Activated naive CD4-positive, alpha-beta T cell treated with Interleukin-2 at 50 U/mL for 16 hours (primary cell): Measurements from ENCODE around the gene TMCO4.

ENCODE experiments used
- DNase-seq: peaks from one replicate; pipeline ENCODE4 v3.0.0-alpha.2; 2020

Gene TMCO4

DNA sequence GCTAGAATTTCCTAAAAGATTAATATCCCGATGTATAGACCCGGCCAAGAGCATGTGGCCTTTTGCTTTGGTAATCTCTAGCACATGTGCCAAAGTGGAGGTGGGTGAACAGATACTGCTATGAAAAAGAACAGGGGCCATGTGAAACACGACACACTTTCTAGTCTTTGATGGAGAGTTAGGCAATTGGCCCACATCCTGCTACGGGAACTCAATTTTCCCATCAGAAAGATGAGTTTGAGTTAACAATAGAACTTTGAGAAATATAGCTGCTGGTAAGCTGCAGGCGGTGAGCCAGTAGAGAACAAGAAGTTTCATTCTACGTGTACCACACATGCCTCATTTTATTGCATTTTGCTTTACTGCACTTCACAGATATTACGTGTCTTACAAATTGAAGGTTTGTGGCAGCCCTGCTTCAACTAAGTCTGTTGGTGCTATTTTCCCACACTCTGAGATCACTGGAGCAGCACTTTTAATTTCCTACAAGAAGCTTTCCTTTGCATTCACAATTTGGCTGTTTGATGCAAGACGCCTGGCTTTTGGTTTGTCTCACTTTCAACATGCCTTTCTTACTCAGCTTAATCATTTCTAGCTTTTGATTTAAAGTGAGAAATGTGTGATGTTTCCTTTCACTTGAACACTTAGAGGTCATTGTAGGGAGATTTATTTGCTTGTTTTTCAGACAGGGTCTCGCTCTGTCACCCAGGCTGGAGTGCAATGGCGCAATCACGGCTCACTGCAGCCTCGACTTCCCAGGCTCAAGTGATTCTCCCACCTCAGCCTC lies 88.7 kb downstream of the TMCO4 start:
- DNase-seq, result peak; percentile 8

DNA sequence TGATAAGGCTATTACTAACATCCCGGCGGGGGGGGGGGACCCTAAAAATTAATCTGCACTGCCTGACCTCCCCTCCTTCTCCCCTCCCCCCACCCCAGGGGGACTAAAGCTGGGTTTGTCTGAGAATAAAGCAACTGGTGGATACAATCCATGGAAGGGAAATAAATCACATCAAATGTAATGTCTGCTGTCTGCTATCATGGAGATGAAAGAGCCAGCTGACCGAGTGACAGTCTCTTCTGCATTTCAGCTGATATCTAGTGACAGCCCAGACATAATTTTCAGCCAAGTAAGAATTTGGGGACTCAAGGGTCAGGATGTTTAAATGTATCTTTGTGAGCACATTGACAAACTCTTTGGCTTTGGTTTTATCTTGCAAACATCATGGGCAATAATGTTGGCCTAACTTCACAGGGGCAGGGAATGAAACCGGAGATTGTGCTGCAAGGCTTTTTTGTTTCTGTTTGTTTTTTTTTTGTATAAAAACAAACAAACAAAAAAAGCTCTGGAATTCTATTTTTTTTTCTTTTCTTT lies 90.4 kb downstream of the TMCO4 start:
- DNase-seq, result no peak

DNA sequence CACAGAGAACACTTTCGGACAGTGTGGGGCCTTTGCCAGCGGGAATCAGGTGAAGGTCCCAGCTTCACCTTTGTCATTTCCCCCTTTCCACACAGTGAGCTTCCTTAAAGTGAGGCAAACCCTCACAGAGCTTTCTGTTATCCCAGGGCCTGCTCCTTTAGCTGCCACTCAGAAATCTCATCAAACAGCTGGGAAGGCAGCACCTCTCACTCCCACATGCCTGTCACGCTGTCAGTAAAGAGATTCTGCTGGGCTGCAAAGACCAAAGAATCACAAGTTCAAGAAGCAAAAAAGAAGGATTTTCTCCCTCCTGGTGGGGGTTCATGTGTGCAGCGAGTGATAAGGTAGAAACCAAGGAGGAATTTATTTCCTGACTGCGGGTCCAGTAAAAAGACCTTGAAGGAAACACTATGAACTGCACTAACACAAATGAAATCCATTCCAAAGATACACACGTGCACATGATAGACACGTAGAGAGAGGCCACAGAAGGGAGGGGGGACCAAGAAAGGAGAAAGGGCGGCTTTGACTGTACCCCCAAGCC lies 91.1 kb downstream of the TMCO4 start:
- DNase-seq, result no peak

DNA sequence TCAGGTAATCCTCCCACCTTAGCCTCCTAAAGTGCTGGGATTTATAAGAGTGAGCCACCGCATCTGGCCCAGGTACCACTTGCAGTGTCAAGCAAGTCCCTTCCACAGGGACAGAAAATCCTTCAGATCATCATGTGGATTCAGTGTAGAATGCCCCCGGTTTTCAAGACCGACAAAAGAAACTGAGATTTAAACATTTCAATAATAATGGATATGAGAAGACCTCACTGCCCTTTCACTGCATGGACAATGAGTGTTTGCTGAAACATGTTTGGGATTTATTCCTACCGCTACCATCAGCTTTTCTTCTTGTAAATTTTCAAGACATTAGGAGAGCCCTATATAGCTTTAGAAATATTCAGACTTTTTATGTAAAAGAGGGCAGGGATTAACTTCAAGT lies 93.6 kb downstream of the TMCO4 start:
- DNase-seq, result no peak

DNA sequence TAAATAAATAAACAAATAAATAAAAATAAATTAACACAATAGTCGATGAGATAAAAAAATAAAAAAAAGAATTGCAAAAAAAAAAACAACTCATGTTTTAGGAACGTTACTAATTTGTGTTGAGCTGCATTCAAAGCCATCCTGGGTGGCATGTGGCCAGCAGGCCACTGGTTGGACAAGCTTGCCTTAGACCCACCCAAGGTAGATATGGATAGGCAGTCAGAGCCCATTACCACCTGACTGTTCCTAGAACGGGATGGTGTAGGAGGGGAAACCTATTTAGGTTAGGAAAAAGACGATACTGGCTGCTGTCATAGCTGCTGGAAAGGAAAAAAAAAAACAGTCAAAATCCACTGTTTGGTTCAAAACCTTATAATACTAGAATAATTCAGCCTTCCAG lies 94.3 kb downstream of the TMCO4 start:
- DNase-seq, result no peak

DNA sequence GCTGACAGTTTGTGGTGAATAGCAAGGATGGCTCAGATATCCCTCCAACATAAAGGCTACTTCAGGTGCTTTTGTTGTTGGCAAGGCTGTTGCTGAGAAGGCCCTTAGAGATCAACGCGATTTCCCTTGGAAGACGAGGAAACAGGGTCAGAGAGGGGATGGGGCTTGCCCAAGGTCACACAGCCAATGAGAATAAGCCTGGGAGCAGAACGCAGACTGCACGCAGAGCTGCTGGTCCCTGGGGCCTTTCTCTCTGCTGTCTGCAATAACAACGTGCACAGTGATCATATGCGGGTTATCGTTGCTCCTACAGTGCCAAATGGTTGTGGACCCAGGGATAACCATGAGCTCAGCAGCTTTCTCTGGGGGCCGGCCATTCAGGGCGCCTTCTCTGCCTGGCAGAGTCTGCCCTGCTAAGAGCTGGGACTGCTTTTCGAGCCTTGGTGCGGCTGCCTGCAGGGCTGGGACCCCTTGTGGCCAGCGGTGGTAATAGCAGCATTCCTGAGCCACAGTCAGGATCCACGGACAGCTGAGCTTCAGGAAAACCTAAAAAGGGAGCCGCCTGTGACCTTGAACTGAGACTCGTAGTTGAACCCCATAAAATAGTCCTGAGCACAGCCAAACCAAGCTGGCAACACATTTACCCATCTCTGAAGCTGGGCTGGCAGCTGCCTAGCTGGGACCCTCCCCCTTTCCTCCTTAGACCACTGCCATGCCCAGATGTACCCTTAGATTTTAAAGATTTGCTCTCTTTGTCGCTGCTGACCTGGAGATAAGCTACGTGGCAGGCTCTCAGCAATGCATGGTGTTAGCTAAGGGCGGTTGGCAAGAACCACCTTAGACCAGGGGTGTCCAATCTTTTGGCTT lies 95.2 kb downstream of the TMCO4 start:
- peak; percentile 66 for DNase-seq

DNA sequence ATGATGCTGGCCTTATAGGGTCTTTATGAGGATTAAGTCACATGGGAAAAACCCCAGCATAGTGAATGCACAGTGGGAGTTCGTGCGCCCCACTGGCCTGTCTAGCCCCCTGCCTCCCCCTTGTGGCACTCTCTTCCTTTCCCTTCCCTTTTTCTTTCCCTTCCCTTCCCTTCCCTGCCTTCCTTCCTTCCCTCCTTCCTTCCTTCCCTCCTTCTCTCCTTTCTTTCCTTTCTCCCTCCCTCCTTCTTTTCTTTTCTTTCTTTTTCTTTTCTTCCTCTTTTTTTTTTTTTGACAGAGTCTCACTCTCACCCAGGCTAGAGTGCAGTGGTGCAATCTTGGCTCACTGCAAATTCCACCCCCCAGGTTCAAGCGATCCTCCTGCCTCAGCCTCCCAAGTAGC lies 96.4 kb downstream of the TMCO4 start:
- DNase-seq, result no peak

DNA sequence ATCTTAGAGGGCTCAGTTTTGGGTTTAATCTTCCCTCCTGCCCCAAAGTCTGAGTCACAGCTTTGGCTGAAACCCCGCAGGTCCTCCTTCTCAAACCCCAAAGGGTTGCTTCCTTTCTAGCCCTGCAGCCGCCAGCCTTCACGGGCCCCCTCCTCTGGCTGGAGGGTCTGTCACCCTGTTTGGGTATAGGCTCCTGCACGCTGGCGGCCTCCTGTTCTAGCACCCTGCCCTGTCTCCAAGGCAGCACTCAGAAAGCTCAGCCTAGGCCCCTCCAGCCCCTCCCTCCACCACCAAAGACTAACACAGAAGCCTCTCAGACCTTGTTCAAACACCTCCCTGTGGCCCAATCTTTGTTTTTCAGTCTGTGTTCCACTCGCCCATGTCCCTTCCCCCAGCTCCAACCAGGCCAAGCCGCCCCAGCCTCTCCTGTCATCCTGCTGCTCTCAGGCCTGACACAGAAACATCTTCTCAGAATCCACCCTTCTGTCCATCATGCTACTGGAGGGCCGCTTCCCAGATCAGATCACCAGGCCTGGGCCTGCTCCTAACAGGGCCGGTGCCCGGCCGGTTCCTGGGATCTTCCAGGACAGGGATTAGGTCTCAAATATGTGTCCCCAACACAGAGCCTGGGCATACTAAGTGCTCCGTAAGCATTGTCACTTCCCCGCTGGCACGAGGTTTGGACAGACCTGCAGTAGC lies 99.5 kb downstream of the TMCO4 start:
- no peak for DNase-seq

DNA sequence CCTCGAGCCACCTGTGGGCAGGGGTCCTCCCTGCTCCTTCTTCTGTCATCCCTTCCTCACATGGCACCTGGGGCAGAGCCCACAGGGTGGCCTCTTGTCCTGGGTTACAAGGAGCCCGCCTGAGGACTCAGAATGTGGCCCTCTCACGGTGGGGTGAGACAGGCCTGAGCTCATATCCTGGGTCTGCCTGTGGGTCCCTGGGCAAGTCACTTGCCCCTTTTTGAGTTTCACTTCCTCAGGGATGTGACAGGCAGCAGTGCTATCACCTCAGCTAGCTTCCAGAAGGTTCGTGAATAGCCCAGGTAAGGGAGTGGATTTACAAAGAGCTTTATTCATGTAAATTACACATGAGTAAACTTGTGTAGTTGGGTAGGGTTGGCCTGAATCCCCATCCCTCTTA lies 101.5 kb downstream of the TMCO4 start:
- DNase-seq, result no peak

DNA sequence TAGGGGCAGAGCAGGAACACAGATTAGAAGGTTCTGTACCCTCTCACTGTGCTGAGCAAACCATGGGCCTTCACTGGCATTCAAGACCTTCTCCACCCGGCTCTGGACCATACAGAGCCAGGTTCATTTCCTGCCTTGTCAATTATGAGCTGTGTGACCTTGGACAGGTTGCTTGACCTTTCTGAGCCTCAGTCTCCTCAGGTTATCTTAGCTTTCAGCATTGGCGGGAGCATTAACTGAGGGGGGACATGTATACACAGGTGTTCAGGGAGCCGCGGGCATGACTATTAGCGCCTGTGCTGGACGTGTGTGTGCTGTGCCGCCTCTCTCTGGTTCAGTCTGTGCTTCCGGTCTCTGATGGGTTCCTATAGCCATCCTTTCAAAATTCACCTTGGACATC lies 102.9 kb downstream of the TMCO4 start:
- DNase-seq, result no peak

DNA sequence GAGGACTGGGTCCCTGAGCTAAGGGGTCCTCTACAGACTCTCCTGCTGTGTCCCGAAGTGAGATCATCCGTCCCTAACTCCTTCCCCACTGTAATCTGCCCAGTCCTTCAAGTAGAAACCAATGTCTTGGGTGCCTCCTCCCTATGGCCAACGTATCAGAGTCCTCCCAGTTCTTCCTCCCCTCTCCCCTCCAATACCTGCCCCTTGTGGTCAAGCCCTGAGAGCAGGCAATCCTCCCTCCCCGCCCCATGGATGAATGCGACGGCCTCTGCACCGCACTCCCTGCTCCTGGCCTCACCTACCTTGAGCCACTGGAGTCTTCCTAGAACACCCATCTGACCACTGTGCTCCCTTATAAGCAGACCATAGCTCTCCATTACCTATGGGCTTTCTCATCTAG lies 103.9 kb downstream of the TMCO4 start:
- DNase-seq, result no peak

DNA sequence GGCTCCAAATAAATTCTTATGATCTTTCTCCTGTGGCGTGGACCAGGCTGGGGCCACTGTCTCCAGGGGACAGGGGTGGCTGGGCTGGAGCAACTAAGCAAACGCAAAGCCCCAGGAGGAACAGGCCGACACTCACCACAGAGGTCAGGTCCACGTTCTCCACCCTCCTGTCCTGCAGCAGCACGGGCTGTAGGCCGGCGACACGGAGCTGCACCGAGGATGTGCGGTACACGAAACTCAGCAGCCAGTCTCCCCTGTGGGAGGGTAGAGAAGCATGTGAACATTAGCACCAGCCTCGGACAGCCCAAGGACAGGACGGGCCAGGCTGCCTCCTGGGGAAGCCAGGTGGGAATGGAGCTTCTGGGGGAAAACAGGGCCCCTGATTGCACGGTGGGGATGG lies 105.4 kb downstream of the TMCO4 start:
- DNase-seq, result no peak

DNA sequence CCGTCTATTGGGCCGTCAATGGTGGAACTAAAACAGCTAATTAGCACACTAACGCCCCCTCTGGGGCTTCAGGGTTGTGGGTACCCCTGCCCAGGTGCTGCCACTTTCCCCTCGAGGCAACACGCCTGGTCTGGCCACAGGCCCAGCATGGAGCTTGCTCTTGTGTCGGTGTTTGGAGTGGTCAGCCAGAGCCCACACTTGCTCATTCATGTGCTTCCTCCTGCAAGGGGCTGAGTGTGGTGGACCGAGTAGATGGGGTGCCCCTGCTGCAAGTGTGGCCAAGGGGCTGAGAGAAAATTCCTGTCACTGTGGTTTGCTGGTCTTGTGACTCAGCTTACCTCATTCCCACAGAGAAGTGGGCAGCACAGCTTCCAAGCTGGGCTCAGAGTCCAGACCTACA lies 109.4 kb downstream of the TMCO4 start:
- no peak for DNase-seq

DNA sequence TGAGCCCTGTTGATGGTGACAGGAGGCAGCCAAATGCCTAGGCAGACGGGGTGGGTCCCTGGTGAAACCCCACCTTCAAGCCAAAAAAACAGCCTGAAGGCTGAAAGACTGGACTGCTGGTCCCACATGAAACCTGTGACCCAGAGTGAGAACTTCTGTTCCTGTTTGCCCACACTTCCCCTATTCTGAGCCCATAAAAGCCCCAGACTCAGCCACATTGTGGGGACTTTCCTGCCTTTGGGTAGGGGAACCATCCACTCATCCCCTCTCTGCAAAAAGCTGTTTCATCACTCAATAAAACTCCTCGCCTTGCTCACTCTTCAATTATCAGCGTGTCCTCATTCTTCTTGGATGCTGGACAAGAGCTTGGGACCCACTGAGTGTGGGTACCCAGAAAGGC lies 109.9 kb downstream of the TMCO4 start:
- no peak for DNase-seq

DNA sequence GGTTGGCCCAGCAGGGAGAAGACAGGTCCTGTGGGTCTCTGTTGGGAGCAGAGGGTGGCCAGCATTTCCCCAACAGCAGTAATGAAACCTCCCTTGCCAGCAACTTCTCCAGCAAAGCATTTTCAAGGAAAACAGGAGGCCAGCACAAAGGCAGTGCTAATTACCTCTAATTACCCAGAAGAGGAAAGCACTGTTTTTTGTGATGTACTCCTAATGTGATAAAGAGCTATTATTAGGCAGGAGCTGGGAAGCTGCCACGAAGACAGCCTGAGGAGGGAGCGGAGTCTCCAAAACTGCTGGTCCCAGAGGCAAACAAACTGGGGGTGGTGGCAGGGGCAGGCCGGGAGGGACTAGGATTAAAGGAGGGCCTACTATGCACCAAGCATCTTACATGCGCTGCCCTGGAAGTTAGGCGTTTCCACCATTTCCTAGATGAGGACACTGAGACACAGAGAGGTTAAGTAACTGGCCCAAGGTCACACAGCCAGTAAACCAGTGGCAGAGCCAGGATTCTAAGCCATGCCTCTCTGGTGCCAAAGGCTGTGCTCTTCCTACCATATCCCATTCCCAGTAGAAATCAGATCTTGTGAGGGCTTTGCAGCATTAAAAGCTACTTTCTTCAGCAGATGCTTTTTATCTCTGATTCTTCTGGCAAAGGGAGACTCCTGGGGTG lies 110.5 kb downstream of the TMCO4 start:
- no peak for DNase-seq

DNA sequence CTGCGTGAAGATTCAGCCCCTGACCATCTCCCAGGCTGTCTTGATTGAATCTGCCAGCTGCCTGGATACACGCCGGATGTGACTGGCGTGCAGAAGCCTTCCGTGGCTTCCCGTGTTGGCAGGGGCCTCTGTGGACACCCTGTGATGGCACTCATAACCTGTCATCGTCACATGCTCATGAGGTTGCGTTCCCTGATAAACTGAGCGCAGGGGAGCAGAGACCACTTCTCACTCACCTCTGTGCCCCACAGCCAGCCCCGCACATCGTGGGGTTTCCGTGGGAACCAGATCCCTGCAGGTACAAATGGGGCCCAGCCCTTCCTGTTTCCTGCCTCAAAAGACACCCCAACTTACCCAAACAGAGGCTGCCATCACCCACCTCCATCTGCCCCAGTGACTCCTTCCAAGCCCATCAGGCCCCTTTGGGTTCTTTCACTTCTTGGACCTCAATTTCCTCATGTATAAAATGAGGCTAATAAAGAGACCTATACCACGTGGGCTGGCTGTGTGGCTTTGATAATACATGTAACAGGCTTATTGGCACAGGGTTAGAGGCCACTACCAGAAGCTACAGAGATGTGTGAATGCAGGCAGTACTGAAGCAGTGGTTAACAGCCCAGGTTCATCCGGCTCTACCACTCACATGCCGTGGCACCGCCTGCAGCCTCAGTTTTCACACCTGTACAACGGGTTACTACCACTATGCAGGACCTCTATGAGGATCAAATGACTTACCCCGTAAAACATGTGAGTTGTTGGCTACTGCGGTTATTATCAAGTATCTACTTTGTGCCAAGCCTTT lies 111.5 kb downstream of the TMCO4 start:
- DNase-seq, result peak; percentile 49

DNA sequence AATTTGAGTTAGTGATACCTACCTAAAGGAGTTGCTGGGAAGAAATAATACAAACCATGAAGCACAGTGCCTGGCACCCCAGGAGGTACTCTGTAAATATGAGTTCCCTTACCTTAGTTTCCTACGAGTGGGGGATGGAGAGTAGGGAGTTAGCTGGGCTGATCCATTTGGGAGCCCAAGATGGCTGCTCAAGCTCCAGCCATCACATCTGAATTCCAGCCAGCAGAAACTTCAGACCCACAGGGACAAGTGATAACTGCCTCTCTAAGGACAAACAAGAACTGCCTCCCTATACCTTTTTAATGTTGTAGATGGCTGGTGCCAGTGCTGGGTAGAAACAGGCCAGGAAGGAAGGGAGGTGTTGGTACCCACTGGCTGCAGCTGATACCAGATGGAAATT lies 112.3 kb downstream of the TMCO4 start:
- no peak for DNase-seq

DNA sequence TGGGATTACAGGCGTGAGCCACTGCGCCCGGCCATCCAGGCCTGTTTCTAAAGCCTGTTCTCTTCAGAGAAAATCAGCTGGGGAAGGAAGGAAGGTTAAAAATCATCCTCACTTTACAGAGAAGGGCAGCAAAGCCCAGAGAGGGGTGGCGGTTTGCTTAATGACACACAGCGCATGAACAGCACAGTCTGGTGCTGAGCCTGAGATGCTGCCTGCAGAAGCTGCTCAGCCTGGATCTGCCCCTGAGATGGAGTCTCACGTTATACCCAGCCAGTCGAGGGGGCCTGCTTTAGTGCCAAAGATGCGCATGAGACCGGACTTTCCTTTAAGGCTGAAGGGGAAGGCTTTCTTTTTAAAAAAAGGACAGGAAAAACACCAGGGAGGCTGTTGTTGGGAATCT lies 113.7 kb downstream of the TMCO4 start:
- no peak for DNase-seq

DNA sequence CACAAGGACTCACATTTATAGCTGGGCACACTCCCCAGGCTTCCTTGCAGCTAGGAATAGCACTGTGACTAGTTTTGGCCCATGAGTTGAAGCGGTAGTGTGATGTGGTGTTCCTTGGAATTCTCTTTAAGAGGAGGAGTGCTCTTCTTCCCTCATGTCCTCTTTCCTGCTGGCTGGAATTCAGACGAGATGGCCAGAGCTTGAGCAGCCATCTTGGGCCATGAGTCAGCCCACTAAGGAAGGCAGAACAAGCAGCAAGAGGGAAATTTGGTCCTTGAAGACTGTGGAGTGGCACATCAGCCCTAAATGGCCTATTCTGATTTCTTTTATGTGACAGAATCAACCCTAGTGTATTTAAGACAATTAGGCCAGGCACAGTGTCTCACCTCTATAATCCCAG lies 115.0 kb downstream of the TMCO4 start:
- no peak for DNase-seq

DNA sequence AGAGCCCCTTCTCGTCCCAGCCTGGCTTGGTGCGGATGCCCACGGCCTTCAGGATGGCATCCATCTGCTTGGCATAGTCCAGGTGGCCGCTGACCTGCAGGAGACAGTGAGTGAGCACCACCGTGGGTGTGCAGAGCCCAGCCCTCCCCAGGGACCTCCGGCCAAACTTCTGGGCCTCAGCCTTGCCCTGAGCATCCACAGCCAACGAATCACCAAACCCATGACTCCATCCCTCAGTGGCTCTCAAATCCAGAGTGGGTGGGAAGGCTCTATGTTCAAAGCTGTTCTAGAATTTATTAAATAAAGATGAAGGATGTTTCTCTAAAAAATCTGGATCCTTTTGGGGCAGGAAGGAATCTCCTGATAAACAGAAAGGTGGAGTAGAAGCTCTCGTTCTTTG lies 116.4 kb downstream of the TMCO4 start:
- no peak for DNase-seq

DNA sequence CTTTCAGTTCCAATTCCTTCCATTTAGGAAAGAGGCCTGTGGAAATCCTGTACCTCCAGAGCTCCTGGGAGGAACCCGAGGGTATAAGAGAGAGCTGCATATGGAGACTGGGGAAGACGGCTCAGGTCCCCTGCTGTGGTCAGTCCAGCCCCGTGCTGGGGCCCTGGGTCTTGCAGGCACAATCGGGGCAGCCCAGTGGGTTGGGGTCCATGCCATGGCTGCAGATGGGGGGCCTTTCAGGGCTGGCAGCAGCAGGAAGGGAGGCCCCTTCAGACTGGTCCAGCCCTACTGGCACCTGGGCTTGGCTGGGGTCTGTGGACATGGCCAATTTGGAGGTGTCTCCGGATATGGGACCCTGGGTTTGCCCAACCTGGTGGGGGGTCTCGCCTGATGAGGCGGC lies 116.8 kb downstream of the TMCO4 start:
- no peak for DNase-seq

DNA sequence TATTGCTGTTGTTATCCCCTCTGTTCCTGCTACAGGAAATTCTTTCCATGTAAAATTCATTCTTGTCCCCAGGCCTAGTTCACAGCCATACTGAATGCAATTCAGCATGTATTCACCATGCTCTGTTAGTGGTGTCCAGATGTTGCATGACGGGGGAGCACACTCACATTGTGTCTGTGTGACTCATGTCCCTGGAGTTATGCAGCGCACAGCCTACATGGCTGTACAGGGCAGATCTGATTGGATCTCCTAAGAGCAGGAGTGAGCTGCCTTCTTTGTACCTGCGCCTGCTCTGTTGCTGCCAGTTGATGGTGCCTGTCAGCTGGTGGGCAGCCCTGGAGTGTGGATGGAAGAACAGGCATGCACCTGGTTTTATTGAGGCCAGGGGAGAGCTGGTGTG lies 117.5 kb downstream of the TMCO4 start:
- no peak for DNase-seq
